ENCODE results near the gene CCDC188. TPM values are rescaled to one million over a fixed set of nuclear protein-coding genes. Genes with fewer than 3 reads are reported as not detected.

Gene CCDC188
- total and polyA plus RNA-seq, 2 of the 8 experiments (the other 6 are each of a cell fraction or from before 2014, with no cell fraction given), result not detected

GRCh38 chr22:20165421-20165820, 14.6 kb upstream of the CCDC188 start:
- no peak overlapping the region for H2BK20ac ChIP-seq (ENCODE audit: low read length)
- CTCF ChIA-PET (ENCODE audit: partially characterized antibody), result interaction anchor here (0.9 kb wide), 1 partner anchor 119 kb away, joined by 3 read pairs; no protein-coding TSS in a partner anchor
- H4K91ac ChIP-seq (replicated peaks; ENCODE audit: insufficient read length, low read length), result no peak overlapping the region
- H3K14ac ChIP-seq (ENCODE audit: insufficient read length), result no peak overlapping the region
- H3K4me3 ChIP-seq (ENCODE audit: extremely low read depth in 1 of 4, insufficient read depth in 2 of 4, low read depth in 3 of 4, low read length in 4 of 4), result no peak overlapping the region
- H2BK120ac ChIP-seq (replicated peaks; ENCODE audit: low read depth, low read length), result no peak overlapping the region
- no peak overlapping the region for H2BK15ac ChIP-seq (ENCODE audit: low read length)
- no peaks in the 10 kb centered on the region for H3K27me3 ChIP-seq (replicated peaks in 1 of 4; ENCODE audit: control insufficient read depth in 3 of 4, extremely low read depth in 1 of 4, insufficient read depth in 3 of 4, low read length in 3 of 4)
- H3K9me3 ChIP-seq (ENCODE audit: insufficient read depth in 2 of 2, low read depth in 1 of 2, low read length in 1 of 2), result no peaks in the 10 kb centered on the region; a peak in 1 of 4 replicates
- no peaks in the 10 kb centered on the region for H3K79me1 ChIP-seq (ENCODE audit: low read depth, low read length)
- DNase-seq (ENCODE audit: low read depth in 1 of 2, low spot score in 2 of 2), result no peak
- 86% methylated on average over 6 of the region's 12 CpGs; no CpG with 5 or more reads in 1 of the 2 experiments for WGBS, 2 experiments (ENCODE audit: extremely low coverage in 1 of 2, insufficient coverage in 1 of 2, insufficient read length in 1 of 2, insufficient replicate concordance in 2 of 2, low coverage in 1 of 2, low lambda C conversion rate in 2 of 2, missing lambda C conversion rate in 1 of 2)
- H3K56ac ChIP-seq (replicated peaks; ENCODE audit: insufficient read length, low read depth, low read length), result no peak overlapping the region
- no peak overlapping the region for H3K4me2 ChIP-seq (ENCODE audit: insufficient read depth in 1 of 2, low read depth in 2 of 2, low read length in 2 of 2)
- no peaks in the 10 kb centered on the region for H3K4me1 ChIP-seq (replicated peaks in 1 of 4; ENCODE audit: control insufficient read depth in 3 of 4, insufficient read depth in 4 of 4, low read length in 3 of 4)
- no peaks in the 10 kb centered on the region for H3K79me2 ChIP-seq (ENCODE audit: control insufficient read depth in 1 of 2, insufficient read depth in 2 of 2, low read length in 2 of 2)
- H3K27ac ChIP-seq (ENCODE audit: low read depth, low read length), result no peak overlapping the region
- no peak overlapping the region for H4K5ac ChIP-seq (ENCODE audit: insufficient read length, low read depth, low read length)
- H4K20me1 ChIP-seq (replicated peaks in 1 of 2; ENCODE audit: control insufficient read depth in 1 of 2, insufficient read depth in 2 of 2, low read length in 2 of 2), result peaks cover 0 to 1% of the 10 kb centered on the region in 2 experiments
- H3K9ac ChIP-seq (replicated peaks in 1 of 4; ENCODE audit: extremely low read depth in 1 of 4, low read depth in 3 of 4, low read length in 3 of 4), result no peak overlapping the region
- H3K18ac ChIP-seq (ENCODE audit: extremely low read depth, low read length), result no peak overlapping the region
- H4K8ac ChIP-seq (ENCODE audit: extremely low read depth, insufficient read depth, low read length), result no peak overlapping the region
- H3K23me2 ChIP-seq (ENCODE audit: low read depth, low read length), result peaks cover 15% of the 10 kb centered on the region; the same call in 1 of the 2 replicates
- H3K36me3 ChIP-seq (ENCODE audit: control insufficient read depth in 2 of 4, insufficient read depth in 4 of 4, low read length in 3 of 4), result no peaks in the 10 kb centered on the region
- no peak overlapping the region for H2BK5ac ChIP-seq (ENCODE audit: low read depth, low read length)
- no peak overlapping the region for H2BK12ac ChIP-seq (ENCODE audit: low read depth, low read length)
- POLR2A ChIA-PET (ENCODE audit: partially characterized antibody), result interaction anchor here (1.1 to 1.2 kb wide), 2 partner anchors 36 to 44 kb away, joined by 3 read pairs; no protein-coding TSS in a partner anchor
- FAIRE-seq, result no peak
- H3K4ac ChIP-seq (replicated peaks; ENCODE audit: insufficient read length, low read depth, low read length), result no peak overlapping the region
- H2AK5ac ChIP-seq (ENCODE audit: low read depth, low read length), result no peak overlapping the region
- no peak overlapping the region for H3K23ac ChIP-seq (ENCODE audit: insufficient read length)
- H2AFZ ChIP-seq (ENCODE audit: low read length), result no peak overlapping the region
- TF ChIP-seq POU5F1 (IDR thresholded peaks at IDR 0.05; ENCODE audit: low read depth, low read length) (no peak), TCF12 (IDR thresholded peaks at IDR 0.05; ENCODE audit: low read depth, low read length) (no peak), CREB1 (IDR thresholded peaks at IDR 0.05) (no peak), ATF2 (IDR thresholded peaks at IDR 0.05; ENCODE audit: low read length) (no peak), RAD21 (IDR thresholded peaks at IDR 0.05 in 1 of 2, conservative IDR thresholded peaks at IDR 0.05 in 1 of 2; ENCODE audit: low read depth in 2 of 2, low read length in 2 of 2) (no peak), RXRA (IDR thresholded peaks at IDR 0.05; ENCODE audit: insufficient read depth, low read depth, low read length) (no peak), BACH1 (IDR thresholded peaks at IDR 0.05; ENCODE audit: low read length) (no peak), CHD2 (IDR thresholded peaks at IDR 0.05; ENCODE audit: low read length) (no peak), PHF8 (conservative IDR thresholded peaks at IDR 0.05; ENCODE audit: low read depth, low read length) (no peak), HDAC6 (IDR thresholded peaks at IDR 0.05; ENCODE audit: low read depth, low read length) (no peak)
